HG03469 (cell line): Measurements from ENCODE around the gene STRA8.
A peak's percentile ranks its signal among the peaks of the same experiment; 100 is the strongest.

Experiments
- ATAC-seq: cut with Tn5 transposase; IDR thresholded peaks from one replicate; pipeline ENCODE4 v1.9.1; 2021; ENCODE audit warnings: mild to moderate bottlenecking, moderate library complexity, moderate number of reproducible peaks; ENCODE audit not compliant: unreplicated experiment

The STRA8 gene

DNA sequence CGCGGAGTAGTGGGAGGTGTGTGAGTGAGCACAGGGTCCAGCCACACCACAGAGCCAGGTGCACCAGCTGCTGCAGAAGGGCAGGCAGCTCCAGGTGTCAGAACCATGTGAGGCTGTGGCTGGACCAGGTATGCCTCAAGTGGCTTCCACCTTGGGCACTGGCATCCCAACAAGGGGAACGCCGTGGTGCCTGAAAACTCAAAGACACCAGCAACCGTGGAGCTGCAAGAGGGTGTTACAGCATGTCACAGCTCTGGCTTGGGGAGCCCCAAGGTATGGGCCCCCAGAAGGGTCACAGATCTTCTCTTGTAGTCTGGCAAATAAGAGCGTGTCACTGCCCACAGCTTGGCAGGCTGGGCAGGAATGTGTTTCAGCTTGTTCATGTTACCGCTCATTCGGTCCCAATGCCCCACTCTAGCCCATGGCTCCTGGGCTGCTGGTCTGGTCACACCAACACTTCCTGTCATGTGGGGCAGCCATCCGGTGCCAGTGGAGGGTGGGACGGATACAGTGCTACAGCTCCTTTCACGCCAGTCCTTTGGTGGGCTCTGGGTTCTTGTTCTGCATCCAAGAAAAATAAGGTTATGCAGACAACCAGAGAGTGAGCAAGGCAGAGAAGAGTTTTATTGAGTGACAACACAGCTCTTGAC, 29.8 kb downstream of the STRA8 start:
- no peak for ATAC-seq

DNA sequence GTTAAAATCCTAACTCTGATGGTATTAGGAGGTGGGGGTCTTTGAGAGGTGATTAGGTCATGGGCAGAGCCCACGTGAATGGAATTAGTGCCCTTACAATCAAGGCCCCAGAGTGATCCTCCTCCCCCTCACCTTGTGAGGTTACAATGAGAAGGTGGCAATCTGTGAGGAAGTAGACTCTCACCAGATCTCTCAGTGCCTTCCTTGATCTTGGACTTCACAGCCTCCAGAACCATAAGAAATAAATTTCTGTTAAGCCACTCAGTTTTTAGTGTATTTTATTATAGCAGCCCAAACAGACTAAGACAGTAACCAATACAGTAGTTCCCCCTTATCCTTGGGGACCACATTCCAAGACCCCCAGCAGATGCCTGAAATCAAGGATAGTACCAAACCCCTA, 32.0 kb downstream of the STRA8 start:
- ATAC-seq, result no peak

DNA sequence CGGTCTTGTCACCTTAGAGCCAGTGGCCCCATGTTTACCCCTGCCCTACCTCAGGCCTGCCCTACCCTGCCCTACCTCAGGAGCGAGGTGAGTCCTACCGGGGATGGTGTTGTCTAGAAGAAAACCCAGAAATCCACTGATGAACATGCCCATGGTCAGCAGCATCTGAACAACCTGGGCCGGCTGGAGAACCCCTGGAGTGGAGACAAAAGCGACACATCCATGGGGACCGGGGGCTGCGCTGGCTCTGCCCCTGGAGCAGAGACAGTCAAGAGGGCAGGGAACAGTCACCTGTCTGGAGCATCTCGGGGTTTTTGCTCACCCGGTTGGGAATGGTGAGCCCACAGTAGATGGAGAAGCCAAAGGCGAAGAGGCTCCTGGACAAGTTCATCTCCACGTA, 36.3 kb downstream of the STRA8 start:
- ATAC-seq, result no peak

DNA sequence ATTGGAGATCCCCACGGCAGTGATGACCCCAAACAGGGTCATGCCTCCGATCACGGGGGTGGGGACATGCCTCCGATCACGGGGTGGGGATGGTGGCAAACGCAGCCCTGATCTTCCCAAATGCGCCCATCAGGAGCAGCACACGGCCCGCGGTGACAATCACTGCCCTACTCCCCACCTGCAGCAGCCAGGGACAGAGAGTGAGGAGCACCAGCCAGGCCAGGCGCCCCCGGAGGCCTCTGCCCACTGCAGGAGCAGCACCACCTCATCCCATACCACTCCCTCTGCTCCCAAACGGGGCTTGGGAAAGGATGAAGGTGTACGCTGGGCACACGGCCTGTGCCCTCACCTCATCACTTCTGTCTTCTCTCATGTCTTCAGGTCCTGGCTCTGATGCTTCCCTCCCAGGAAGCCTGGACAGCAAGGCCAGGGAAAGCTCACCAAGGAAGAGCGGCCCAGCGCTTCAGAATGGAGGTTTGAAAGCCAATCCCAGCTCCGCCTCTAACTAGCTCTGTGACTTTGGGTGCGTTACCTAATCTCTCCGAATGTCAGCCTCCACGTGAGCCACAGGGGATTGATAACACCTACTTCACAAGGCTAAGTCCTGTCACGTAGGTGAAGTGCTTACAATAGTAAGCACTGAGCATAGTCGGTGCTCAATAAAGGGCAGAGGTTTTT, 37.1 kb downstream of the STRA8 start:
- no peak for ATAC-seq

DNA sequence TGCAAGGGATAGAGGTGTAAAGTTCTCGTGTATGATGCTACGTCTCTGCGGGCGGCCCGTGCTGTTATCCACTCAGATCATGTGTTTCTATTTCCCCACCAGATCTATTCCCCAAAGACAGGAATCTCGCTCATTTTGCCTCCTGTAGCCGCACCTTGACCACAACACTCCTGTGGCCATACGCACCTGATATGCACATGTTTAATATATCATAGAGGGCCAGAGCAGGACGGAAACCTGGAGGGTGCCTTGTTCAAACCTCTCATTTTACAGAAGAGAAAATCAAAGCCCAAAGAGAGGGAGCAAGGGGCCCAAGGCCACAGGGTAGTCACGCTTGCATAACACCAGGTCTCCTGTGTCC, 37.6 kb downstream of the STRA8 start:
- ATAC-seq, result no peak

DNA sequence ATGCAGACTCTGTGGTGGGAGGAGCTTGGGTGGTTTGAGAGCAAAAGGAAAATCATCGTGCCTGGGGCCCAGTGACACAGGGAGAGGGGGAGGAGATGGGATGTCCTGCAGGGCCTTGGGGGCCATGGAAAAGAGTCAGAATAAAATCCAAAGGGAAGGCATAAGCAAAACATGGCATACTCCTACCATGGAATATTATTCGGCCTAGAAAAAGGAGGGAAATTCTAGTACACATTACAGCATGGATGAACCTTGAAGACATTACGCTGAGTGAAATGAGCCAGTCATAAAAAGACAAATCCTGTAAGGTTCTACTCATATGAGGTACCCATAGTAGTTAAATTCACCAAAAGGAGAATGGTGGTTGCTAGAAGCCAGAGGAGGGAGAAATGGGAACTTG, 38.7 kb downstream of the STRA8 start:
- ATAC-seq, result no peak

DNA sequence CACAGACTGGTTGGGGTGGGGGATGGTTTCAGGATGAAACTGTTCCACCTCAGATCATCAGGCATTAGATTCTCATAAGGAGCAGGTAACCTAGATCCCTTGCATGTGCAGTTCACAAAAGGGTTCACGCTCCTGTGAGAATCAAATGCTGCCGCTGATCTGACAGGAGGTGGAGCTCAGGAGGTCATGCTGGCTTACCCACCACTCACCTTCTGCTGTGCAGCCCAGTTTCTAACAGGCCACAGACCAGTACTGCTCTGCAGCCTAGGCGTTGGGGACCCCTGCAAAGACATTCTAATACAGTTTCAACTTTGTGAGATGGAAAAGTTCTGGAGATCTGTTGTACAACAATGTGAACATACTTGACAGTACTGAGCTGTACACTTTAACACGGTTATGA, 39.9 kb downstream of the STRA8 start:
- no peak for ATAC-seq

DNA sequence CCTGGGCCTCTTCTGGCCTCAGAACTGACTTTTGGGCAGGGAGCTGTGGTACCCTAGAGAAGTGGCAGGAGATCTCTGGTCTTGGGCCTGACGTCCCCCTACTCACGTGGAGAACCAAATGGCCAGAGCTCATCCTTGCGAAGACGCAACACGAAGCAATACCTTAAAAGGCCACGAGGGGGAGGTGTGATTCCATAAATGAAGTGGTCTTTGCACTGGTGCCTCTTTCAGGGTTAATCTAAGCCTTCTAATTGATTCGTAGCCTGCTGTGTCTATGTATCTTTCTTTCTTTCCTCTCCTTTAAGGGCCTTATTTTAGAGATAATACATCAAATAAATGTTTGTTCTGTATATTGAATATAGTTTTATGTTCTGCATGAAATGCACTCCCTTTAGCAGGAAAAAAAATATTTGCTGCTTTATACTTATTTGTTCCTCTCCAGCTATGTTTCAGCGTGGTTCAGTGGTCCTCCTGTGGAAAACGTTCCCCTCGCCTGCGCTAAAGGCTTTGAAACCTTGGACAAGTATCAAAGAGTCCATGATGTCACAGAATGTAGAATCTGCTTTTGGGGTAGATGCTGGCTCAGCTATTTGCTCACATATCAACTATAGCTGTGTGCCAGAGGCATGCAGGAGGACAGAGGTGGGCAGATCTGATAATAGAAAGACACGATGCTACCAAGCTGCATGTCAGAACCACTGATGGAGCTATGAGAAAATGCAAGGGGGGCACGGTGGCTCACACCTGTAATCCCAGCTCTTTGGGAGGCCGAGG, 41.0 kb downstream of the STRA8 start:
- peak; percentile 54 for ATAC-seq

DNA sequence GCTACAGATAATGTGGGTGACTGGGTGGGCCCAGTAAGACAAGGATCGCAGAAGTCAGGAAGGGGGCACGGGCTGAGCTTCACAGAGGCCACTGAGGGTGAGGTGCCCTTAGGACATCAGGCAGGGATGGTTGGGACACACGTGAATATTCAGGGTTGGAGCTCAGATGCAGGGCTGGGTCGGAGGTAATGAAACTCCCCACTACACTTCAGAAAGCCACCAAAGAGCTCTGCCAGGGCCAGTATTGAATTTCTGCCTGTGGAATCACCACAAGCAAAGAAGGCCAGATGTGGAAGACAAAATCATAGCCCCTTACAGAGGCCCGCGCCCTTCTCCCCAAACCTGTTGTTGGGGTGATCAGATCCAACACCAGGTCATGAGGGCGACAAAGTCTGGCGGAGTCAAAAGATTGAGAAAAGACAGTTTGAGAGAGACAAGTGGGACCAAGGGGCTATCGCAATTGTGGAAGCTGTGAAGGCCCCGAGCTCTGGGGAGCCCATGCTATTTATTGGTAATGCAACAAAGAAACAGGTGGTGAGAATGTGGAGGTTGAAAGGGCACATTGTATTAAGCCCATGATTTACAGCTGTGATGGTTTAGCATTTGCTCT, 42.4 kb downstream of the STRA8 start:
- ATAC-seq, result no peak

DNA sequence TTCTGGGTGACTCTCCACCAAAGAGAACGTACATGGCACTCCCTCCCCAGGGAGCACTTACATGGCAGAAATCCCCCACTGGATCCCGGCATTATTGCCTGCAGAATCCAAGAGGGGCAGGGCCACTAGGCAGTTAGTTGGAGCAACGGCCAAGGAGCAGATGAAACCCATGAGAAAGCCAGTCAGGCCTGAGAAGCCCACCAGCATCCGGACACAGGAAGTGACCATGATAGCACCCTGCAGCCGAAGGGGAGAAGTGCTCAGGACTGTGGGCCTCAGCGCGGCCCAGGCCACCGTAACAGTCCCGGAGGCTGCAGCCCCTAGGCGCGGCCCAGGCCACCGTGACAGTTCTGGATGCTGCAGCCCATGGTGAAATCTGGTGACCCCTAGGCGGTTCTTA, 43.5 kb downstream of the STRA8 start:
- ATAC-seq, result no peak

DNA sequence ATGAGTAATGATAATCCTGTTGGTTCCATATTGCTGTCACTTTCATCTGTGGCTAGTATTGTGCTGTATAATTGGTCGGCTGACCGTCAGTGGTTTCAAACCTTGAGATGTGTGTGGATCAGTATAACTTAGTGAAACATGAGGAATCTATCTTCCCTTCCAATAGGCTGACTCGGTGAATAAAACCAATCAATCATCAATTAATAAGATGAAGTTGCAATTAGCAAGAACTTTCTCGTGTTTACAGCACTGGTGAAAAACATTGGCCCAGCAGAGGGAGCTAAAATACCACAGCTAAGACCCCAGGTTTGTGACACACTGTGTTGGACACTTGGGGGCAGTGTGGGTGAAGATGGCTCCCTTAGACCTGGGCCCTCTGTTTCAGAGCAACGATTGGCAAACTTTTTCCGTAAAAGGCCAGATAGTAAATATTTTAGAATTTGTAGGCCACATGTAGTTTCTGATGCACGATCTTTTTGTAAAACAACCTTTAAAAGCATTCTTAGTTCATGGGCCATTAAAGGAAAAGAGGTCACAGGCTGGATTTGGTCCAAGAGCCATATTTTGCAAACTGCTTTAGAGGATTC, 47.8 kb downstream of the STRA8 start:
- peak; percentile 92 for ATAC-seq

DNA sequence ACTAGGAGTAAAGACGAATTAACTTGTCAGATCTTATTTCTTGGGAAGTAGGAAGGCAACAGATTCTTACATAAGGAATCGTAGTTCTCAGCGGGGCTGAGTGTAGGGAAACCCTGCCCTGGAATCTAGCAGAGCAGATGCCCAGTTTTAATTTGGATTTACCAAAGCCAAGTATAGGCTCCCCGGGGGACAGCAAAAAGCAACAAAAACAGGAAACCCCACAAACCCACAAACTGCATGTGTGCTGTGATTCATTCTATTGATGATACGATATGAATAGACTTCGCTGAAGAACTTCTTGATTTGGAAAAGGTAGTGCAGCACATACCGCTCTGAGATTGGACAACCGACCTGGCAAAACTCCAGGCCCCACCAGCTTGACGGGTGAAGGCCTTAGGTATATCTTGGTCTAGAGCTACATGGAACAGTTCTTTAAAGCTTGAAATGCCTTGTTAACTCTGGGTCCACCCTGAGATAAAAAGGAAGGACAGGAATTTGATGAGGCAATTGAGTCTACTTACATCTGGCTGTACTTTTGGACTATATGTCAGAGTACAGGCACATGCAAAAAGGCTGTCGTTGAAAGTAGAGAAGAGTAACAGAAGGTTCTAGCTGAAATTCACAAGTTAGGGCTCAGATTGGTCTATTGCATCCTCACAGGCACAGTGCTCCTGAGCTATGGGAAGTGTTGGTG, 49.1 kb downstream of the STRA8 start:
- no peak for ATAC-seq

DNA sequence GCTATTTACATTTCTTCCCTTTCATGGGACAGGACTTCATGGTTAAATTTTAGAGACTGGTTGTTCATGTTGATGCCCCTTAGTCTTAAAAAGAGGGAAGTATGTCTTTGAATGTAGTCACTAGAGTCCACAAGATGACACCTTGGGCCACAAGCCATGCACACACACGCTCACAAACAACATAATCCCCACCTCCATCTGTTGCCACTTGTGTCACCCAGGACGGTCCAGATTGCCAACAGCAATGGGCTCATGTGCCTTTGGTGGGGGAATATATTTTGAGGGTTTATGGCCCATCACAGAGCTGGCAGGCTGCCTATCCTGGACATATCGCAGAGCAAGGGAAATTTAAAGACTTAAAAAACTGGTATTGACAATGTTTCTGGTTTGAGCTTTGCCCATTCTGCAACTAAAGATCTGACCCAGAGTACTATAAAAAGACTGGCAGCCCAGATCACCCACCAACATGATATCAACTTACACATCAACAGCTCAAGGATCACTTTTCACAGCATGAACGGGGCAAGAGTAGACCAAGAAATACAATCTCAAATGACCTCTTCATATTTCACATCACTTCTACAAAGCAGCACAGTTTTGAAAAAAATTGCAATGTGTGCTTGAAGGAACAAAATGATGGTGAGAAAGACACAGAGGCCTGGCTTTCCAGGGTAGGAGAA, 50.5 kb downstream of the STRA8 start:
- no peak for ATAC-seq

DNA sequence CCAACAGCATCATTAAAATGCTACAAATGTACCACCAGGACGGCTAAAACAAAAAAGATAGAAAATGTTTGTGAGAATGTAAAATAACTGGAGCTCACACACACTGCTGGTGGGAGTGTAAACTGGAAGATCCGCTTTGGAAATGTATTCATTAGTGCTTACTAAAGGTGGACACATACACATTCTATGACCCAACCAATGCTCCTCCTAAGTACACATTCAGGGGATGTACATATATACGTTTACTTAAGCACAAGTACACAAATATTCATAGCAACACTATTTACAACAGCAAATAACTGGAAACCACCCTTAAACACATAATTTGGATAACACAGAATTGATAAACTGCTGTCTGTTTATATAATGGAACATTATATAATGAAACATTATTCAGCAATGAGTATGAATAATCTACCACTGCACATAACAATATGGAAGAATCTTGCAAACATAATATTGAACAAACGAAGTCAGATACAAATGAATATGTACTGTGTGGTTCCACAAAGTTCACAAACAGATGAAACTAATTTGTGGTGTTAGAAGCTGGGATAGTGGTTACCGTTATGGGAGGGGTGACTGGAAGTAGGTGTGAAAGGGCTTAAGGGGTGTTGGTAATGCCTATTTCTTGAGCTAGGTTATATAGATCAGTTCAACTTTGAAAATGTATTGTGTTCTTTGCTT, 52.1 kb downstream of the STRA8 start:
- no peak for ATAC-seq

DNA sequence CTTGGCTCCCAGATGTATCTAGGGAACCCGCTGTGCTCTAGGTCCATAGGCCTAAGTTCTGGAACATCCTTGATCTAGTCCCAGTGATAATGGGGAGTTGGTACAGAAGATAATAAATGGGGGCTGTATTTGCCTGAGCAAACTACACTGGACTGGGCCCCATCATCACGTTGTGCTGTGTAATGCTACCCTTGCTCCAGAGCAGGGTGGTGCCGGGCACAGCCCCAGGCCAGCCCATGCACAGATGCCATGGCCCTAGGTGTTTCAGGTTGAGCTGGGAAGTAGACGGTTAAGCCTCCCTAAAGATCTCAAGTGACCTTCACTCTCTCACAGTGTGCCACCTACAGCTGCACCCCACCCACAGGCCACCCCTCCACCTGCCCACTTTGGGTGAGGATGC, 53.2 kb downstream of the STRA8 start:
- no peak for ATAC-seq

DNA sequence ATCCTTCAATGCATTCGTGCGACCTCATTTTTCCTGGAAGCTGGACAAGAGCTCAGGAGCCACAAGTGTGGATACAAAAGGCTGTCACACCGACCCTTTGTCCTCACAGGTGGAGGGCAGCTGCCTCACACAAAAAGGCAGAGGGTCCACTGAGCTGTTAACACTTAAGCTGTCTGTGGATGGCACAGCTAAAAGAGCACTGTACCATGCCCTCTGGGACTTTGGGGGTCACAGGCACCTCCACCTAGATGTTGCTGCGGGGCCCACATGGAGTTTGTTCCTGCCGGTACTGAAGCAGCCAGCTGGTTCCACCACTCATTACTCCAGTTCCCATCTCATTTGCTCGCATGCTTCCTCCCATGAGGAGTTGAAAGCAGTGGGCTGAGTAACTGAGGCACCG, 57.0 kb downstream of the STRA8 start:
- no peak for ATAC-seq

DNA sequence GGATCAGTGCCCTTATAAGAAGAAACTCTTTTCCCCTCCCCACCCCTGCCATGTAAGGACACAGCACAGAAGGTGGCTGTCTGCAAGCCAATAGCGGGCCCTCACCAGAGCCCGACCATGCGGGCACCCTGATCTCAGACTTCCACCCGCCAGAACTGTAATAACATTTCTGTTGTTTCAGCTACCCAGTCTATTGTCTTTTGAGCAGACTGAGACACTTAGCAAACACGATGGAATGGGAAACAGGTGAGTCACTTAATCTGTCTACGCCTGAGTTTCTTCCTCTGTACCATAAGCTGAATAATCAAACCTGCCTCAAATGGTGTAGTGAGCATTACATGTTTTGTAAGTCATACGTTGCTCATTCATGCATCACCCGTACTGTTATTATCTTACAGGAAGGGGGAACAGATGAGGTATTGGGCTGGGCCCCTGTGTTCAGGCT, 58.2 kb downstream of the STRA8 start:
- ATAC-seq, result no peak

DNA sequence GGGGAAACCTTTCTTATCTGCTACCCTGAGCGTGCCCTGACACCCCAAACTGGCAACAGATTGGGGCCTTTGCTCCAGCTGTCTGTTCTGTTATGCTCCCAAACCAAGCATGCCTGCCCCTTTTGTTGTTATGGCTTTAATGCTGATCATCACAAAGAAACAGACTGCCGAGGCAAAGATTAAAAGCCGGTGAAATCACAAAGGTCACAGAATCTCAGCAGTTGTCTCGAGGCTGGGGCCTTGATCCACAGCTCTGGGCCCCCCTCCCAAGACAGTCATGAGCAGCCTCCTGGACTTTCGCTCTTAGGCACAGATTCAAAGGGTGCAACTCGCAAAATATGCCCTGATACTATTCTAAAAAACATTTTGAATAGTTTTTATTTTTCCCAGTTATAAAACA, 65.6 kb downstream of the STRA8 start:
- ATAC-seq, result no peak

DNA sequence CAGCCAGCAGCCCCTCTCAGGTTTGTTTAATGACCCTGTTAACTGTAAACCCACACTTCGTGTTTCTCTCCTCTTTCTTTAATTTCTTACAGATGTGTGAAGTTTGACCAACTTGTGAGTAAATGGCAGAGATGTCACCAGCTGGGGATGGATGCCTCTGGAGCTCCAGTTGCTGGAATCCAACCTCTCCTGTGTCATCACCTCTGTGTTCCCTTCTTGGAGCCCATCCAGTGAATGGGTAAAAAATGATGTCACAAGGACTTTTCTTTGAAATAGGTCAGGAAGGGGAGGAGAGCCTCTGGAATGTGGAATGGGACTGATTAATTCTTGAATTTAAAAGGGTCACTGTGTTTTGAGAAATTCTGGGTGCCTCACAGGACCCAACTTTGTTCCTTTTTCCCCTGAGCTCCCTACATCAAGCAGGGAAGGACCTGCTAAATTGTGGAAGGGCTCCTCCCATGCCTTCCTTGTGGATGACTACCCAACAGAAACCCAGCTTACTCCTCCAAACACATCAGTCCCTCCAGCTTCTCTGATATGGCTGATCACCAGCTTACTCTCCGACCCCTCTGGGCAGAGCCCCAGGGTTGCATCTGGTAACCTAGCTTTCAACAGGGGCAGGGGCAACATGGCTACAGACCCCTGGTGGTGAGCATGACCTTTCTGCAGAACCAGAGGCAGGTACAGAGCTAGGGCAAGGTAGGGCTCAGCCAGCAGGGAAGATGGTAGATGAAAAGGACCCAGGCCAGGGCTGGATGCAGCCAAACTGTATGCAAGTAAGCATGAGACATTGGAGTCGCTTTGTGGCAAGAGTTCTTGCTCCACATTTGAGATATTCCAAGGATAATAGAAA, 67.5 kb downstream of the STRA8 start:
- ATAC-seq, result no peak
